Thyroid gland (tissue), 4 donors: ENCODE data around the gene OR13C3. TPM values are rescaled to one million over a fixed set of nuclear protein-coding genes. Genes with fewer than 3 reads are reported as not detected.

Experiments used
- DNase-seq, 2 donors: peaks; one replicate each; pipeline ENCODE4 v3.0.0-alpha.2; 2019
- H3K27ac ChIP-seq, 3 donors: fragments of 200-600 bp; sonication (generic); 1 replicate in 2 of 3; 2 replicates in 1 of 3; pipeline ENCODE4 v1.5.1; 2016 to 2019; ENCODE audit warnings: mild to moderate bottlenecking in 1 of 3, moderate library complexity in 1 of 3
- H3K27me3 ChIP-seq: fragments of 200-600 bp; sonication (generic); one replicate; pipeline ENCODE4 v1.5.1; 2019
- H3K36me3 ChIP-seq, 2 donors: fragments of 200-600 bp; sonication (generic); one replicate each; pipeline ENCODE4 v1.5.1; 2016 to 2019
- H3K4me1 ChIP-seq, 2 donors: fragments of 200-600 bp; sonication (generic); one replicate each; pipeline ENCODE4 v1.5.1; 2017 to 2019
- H3K4me3 ChIP-seq, 3 donors: fragments of 200-600 bp; sonication (generic); replicated peaks in 1 of 3; 1 replicate in 2 of 3; 2 replicates in 1 of 3; pipeline ENCODE4 v1.5.1; 2016; ENCODE audit warnings: mild to moderate bottlenecking in 1 of 3
- H3K9me3 ChIP-seq: fragments of 200-600 bp; sonication (generic); one replicate; pipeline ENCODE4 v1.5.1; 2017
- POLR2A ChIP-seq, 2 donors: fragments of 450-650 bp; IDR thresholded peaks; one replicate each; pipeline ENCODE4 v1.6.1; 2017; ENCODE audit warnings: antibody characterized with exemption in 2 of 2, mild to moderate bottlenecking in 2 of 2, moderate library complexity in 1 of 2
- WGBS, 2 donors: methylation state at CpG; one replicate each; pipeline ENCODE4 v1.1.5; 2017; 5-methylcytosine and 5-hydroxymethylcytosine counted together
- intact Hi-C: fragments of 100-400 bp; cut with DNase I; formaldehyde crosslinking; loops from one replicate; pipeline ENCODE4 v1.15.1; 2023
- total RNA-seq, 4 donors: library from RNA; depleted of rRNA; stranded (reverse); fragments of >200 nt; gene quantifications; one replicate each; pipeline ENCODE4 v1.2.3, GENCODE V29; 2016
- TF ChIP-seq, protein P1 (sequence below), 6 experiments: fragments of 200-600 bp in 3 of 6; fragments of 450-650 bp in 3 of 6; sonication (generic) in 3 of 6; IDR thresholded peaks; one replicate each; pipeline ENCODE4 v1.5.1; 2016 to 2019; ENCODE audit warnings: antibody characterized with exemption in 6 of 6, mild to moderate bottlenecking in 2 of 6, inconsistent platforms in 1 of 6, moderate library complexity in 1 of 6

The OR13C3 gene
- total RNA-seq, 4 donors from 2014 or later, result 0.40 TPM; not detected in 3

DNA sequence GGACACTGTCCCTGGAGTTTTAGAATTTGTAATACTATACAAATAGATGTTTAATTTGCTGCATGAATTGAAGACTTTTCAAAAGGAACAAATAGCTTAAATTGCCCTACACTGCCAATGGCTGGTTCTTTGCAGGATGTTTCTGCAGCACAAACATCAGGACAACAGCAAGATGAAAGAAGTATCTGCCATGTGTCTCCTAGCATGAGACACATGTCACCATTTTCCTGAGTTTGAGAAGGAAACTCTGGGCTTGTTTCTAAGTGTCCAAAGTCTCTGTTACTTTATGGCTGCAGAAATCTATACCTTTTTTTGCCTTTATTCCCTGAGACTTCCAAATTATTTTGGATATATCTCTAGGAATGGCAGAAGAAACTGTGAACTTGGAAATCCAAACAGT, 33.2 kb downstream of the OR13C3 start:
- no peak for TF ChIP-seq POLR2A (IDR thresholded peaks at IDR 0.05)
- TF ChIP-seq, protein P1, sequence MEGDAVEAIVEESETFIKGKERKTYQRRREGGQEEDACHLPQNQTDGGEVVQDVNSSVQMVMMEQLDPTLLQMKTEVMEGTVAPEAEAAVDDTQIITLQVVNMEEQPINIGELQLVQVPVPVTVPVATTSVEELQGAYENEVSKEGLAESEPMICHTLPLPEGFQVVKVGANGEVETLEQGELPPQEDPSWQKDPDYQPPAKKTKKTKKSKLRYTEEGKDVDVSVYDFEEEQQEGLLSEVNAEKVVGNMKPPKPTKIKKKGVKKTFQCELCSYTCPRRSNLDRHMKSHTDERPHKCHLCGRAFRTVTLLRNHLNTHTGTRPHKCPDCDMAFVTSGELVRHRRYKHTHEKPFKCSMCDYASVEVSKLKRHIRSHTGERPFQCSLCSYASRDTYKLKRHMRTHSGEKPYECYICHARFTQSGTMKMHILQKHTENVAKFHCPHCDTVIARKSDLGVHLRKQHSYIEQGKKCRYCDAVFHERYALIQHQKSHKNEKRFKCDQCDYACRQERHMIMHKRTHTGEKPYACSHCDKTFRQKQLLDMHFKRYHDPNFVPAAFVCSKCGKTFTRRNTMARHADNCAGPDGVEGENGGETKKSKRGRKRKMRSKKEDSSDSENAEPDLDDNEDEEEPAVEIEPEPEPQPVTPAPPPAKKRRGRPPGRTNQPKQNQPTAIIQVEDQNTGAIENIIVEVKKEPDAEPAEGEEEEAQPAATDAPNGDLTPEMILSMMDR (IDR thresholded peaks at IDR 0.05), result no peak
- no peaks in the 10 kb centered on the region for H3K4me1 ChIP-seq
- H3K36me3 ChIP-seq, result no peaks in the 10 kb centered on the region
- no peak overlapping the region for H3K27ac ChIP-seq
- H3K9me3 ChIP-seq, result no peaks in the 10 kb centered on the region
- DNase-seq, result no peak
- H3K4me3 ChIP-seq, result no peak overlapping the region
- no peaks in the 10 kb centered on the region for H3K27me3 ChIP-seq
- intact Hi-C loops, result no loop called here

DNA sequence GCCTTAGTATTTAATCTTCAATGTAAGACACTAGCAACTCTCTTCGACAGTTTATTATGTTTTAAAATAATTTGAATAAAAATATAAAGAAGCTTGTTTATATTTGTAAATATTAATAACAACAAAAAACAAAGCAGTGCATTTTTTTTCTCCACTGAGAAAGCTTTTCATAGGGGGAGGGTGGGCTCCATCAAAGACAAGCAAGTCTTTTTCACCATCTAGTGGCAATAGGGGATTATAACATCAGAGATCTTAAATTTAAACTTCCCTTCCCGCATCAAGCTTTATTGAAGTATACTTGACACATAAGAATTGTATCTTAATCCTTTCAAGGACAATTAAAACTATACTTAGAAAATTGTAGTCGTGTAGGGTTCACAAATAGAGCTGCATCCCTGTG, 41.8 kb downstream of the OR13C3 start:
- Histone ChIP-seq H3K27me3 (no peaks in the 10 kb centered on the region), H3K4me3 (no peak overlapping the region), H3K9me3 (no peaks in the 10 kb centered on the region), H3K27ac (no peak overlapping the region), H3K36me3 (no peaks in the 10 kb centered on the region), H3K4me1 (no peaks in the 10 kb centered on the region)
- WGBS, 2 donors, result 30% methylated on average over 3 of the region's 3 CpGs
- intact Hi-C loops, result no loop called here
- TF ChIP-seq, protein P1 (IDR thresholded peaks at IDR 0.05), result no peak
- TF ChIP-seq POLR2A (IDR thresholded peaks at IDR 0.05), result no peak
- no peak for DNase-seq

Other genes starting within 250 kb of the OR13C3 start
- gene OR13F1, start 32.6 kb downstream of the OR13C3 start, total RNA-seq, result not detected
- under 1 TPM in 2 of 4 donors, not detected in 2; 0.56 to 0.68 TPM for gene OR13C4, start 9.6 kb downstream of the OR13C3 start, total RNA-seq
- gene OR13C8, start 32.3 kb upstream of the OR13C3 start, total RNA-seq, result not detected
- gene OR13C5, start 62.6 kb upstream of the OR13C3 start, total RNA-seq, result not detected
- gene OR13C2, start 68.8 kb upstream of the OR13C3 start, total RNA-seq, result 1 to 10 TPM in 1 of 4 donors, not detected in 3; 2.4 TPM
- not detected for gene OR13C9, start 81.3 kb upstream of the OR13C3 start, total RNA-seq
- not detected for gene OR13D1, start 157.7 kb upstream of the OR13C3 start, total RNA-seq
- 10 to 100 TPM; 23.9 to 38.2 (median 28.8) TPM for gene NIPSNAP3A, start 210.8 kb upstream of the OR13C3 start, total RNA-seq
- gene NIPSNAP3B, start 227.3 kb upstream of the OR13C3 start, total RNA-seq, result 1 to 10 TPM; 2.4 to 5.2 (median 4.7) TPM